Measurements from ENCODE around the gene HOXA9. TPM values are rescaled to one million over a fixed set of nuclear protein-coding genes. Genes with fewer than 3 reads are reported as not detected.
A peak's percentile ranks its signal among the peaks of the same experiment; 100 is the strongest.

The HOXA9 gene
- total and polyA plus RNA-seq, 10 of the 15 experiments (the other 5 are each of a cell fraction or from before 2014, with no cell fraction given) = not detected

DNA sequence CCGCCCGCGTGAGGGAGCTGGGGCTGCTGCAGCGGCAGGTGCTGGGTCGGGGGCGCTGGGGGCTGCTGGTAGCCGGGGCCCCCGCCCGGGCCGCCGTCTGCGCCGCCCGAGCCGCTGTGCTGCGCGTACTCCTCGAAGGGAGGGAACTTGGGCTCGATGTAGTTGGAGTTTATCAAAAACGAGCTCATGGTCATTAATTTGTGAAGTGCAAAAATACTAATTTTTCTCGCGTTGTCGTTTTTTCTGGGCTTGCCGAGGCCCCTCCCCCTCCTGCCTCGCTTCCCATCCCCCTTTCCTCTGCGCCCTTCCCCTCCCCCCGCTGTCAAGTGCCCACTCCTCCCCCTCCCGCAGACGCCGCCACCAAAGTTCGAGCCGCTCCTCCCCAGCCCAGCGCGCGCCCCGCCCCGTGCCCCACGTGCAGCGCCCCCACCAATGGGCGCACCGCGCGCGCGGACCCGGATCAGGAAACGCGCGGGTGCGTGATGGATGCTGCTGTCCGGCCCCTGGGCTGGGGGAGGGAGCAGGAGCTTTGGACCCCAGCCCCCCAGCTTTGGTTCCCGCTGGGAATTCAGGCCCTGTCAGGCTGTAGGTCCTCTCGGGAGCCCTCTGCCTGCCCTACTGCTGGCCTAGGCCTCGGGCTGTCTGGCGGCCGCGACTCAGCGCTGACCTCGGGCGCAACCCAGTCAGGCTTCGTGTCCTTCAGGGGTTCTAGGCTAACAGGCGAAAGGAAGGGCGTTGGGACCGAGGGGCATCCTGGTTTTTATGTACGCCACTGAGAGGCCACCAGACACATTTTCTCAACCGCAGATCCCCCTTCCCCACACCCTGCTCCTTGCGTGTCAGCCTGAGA, 34.6 kb downstream of the HOXA9 start, which contains the start of gene HOXA4:
Gene HOXA4, minus strand, starts transcription at position 218 of the 850 bp plus-strand sequence. Its CDS starts 24 bp downstream, at position 194.
- intact Hi-C loops (cut with micrococcal nuclease; ENCODE audit: unreplicated experiment) = no loop called here
- Histone ChIP-seq H3K27ac (ENCODE audit: control insufficient read depth, insufficient read depth) (no peak within 1 kb of the TSS), H3K9ac (ENCODE audit: control insufficient read depth, insufficient read depth, low read length) (no peak within 1 kb of the TSS), H3K9me3 (replicated peaks; ENCODE audit: control insufficient read depth, insufficient read depth, low read length) (no peaks in the 10 kb centered on the region; the same call in 2 of the 3 replicates), H3K79me2 (ENCODE audit: control insufficient read depth, insufficient read depth, low read length) (no peaks in the 10 kb centered on the region), H3K4me3 (no peak within 1 kb of the TSS; the same call in 1 of the 2 replicates), H3K36me3 (ENCODE audit: control insufficient read depth in 2 of 2, insufficient read depth in 2 of 2, low read length in 1 of 2) (no peaks in the 10 kb centered on the region), H2AFZ (ENCODE audit: control insufficient read depth, low read depth, low read length) (peak within 1 kb of the TSS; percentile 75), H3K27me3 (replicated peaks in 1 of 2; ENCODE audit: control insufficient read depth in 2 of 2, insufficient read depth in 2 of 2, low read length in 1 of 2) (peaks cover under 1 to 2% of the 10 kb centered on the region in 2 experiments; a peak in 2 of 4 replicates), H3K4me2 (ENCODE audit: control insufficient read depth, insufficient read depth) (peak within 1 kb of the TSS; percentile 22; the same call in 1 of the 2 replicates), H3K4me1 (ENCODE audit: control insufficient read depth, insufficient read depth, low read length) (no peaks in the 10 kb centered on the region; the same call in 1 of the 2 replicates), H4K20me1 (ENCODE audit: control insufficient read depth, insufficient read depth) (no peaks in the 10 kb centered on the region)
- CTCF ChIA-PET = interaction anchor here (1.1 kb wide), 1 partner anchor 449 kb away, joined by 3 read pairs; no protein-coding TSS in a partner anchor
- FAIRE-seq = no peak
- no peak for ATAC-seq
- no peak for DNase-seq (ENCODE audit: low read depth, low spot score)
- BruUV-seq (replicated peaks) = no TSS peak
- RAD21 ChIA-PET (ENCODE audit: unreplicated experiment) = interaction anchor here (0.6 to 0.7 kb wide), 2 partner anchors 20 to 33 kb away, joined by 3 read pairs; no protein-coding TSS in a partner anchor
- SMC1A ChIA-PET (ENCODE audit: uncharacterized antibody, unreplicated experiment) = interaction anchor here (1.1 to 1.2 kb wide), 2 partner anchors 9 to 47 kb away, joined by 3 read pairs; no protein-coding TSS in a partner anchor
- POLR2A ChIA-PET = no interaction called here
- no peak for TF ChIP-seq KDM1A (IDR thresholded peaks at IDR 0.05; ENCODE audit: borderline replicate concordance)
- TF ChIP-seq, protein P1, sequence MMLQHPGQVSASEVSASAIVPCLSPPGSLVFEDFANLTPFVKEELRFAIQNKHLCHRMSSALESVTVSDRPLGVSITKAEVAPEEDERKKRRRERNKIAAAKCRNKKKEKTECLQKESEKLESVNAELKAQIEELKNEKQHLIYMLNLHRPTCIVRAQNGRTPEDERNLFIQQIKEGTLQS (IDR thresholded peaks at IDR 0.05; ENCODE audit: borderline replicate concordance, extremely low read depth, low read depth, low read length) = peak; percentile 68; the same call in 1 of the 2 replicates
- TF ChIP-seq YY1 (IDR thresholded peaks at IDR 0.05; ENCODE audit: low read depth, low read length) = peak; percentile 15; the same call in 1 of the 2 replicates
- peak; percentile 58 for TF ChIP-seq POLR2A (IDR thresholded peaks at IDR 0.05; ENCODE audit: low read depth, low read length)
- TF ChIP-seq, protein P2, sequence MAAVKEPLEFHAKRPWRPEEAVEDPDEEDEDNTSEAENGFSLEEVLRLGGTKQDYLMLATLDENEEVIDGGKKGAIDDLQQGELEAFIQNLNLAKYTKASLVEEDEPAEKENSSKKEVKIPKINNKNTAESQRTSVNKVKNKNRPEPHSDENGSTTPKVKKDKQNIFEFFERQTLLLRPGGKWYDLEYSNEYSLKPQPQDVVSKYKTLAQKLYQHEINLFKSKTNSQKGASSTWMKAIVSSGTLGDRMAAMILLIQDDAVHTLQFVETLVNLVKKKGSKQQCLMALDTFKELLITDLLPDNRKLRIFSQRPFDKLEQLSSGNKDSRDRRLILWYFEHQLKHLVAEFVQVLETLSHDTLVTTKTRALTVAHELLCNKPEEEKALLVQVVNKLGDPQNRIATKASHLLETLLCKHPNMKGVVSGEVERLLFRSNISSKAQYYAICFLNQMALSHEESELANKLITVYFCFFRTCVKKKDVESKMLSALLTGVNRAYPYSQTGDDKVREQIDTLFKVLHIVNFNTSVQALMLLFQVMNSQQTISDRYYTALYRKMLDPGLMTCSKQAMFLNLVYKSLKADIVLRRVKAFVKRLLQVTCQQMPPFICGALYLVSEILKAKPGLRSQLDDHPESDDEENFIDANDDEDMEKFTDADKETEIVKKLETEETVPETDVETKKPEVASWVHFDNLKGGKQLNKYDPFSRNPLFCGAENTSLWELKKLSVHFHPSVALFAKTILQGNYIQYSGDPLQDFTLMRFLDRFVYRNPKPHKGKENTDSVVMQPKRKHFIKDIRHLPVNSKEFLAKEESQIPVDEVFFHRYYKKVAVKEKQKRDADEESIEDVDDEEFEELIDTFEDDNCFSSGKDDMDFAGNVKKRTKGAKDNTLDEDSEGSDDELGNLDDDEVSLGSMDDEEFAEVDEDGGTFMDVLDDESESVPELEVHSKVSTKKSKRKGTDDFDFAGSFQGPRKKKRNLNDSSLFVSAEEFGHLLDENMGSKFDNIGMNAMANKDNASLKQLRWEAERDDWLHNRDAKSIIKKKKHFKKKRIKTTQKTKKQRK (IDR thresholded peaks at IDR 0.05; ENCODE audit: low read depth, low read length) = no peak
- TF ChIP-seq USF1 (IDR thresholded peaks at IDR 0.05; ENCODE audit: borderline replicate concordance, extremely low read length, insufficient read depth, low read depth, low read length) = peak; percentile 96
- in situ Hi-C loops (cut with MboI) = no loop called here
- WGBS (ENCODE audit: insufficient coverage, insufficient replicate concordance, low lambda C conversion rate, missing lambda C conversion rate) = 25% methylated on average over 49 of the region's 67 CpGs

All from GM12878 (cell line).